SK-N-SH treated with all-trans-retinoic acid at 6 μM for 48 hours (cell line): ENCODE results near the gene DLX1.

ENCODE experiments used
- PATZ1 ChIP-seq: fragments of 250-450 bp; sonication (Bioruptor Pico); IDR thresholded peaks from 2 replicates; pipeline ENCODE4 v1.8.0; 2020; ENCODE audit warnings: mild to moderate bottlenecking, moderate library complexity, borderline replicate concordance
- RARB ChIP-seq: fragments of 250-450 bp; sonication (Bioruptor Pico); IDR thresholded peaks from 2 replicates; pipeline ENCODE4 v1.8.0; 2021; ENCODE audit warnings: mild to moderate bottlenecking, moderate library complexity
- SNAI2 ChIP-seq: fragments of 250-450 bp; sonication (Bioruptor Pico); IDR thresholded peaks from 2 replicates; pipeline ENCODE4 v1.5.0; 2020; ENCODE audit warnings: mild to moderate bottlenecking, moderate library complexity
- ZNF70 ChIP-seq: fragments of 450-650 bp; formaldehyde crosslinking; IDR thresholded peaks from 2 replicates; pipeline ENCODE4 v1.5.0; 2020; ENCODE audit warnings: mild to moderate bottlenecking, moderate library complexity

GRCh38 chr2:172052000-172052983 lies 33.0 kb upstream of the DLX1 start:
- TF ChIP-seq ZNF70 (CRISPR knock-in tag) (no peak), PATZ1 (CRISPR knock-in tag) (no peak), SNAI2 (CRISPR knock-in tag) (no peak), RARB (CRISPR knock-in tag) (no peak)
